Stimulated activated CD4-positive, alpha-beta T cell treated with anti-CD3 and anti-CD28 coated beads, Interleukin-15, amount 100 ng/mL, for 48 hours (primary cell): Measurements from ENCODE around the gene UBASH3B.
"Not testable (repeated sequence)": the region's sequence is repeated elsewhere in the genome, so short reads cannot be mapped to it uniquely, and the experiment has no call there.

Experiments used
- DNase-seq, 2 donors: peaks; one replicate each; pipeline ENCODE4 v3.0.0-alpha.2; 2020; ENCODE audit warnings: low read depth in 2 of 2

The UBASH3B gene

GRCh38 chr11:122655527-122656072 lies at the start of gene UBASH3B:
Gene UBASH3B, plus strand, starts transcription at chr11:122655722. Its CDS starts 328 bp downstream, at chr11:122656050.
- peak; percentile 43 to 54 for DNase-seq

- DNase-seq: not testable (repeated sequence)
Measured at GRCh38 chr11:122607162-122607561, 48.4 kb upstream of the UBASH3B start.

- no peak for DNase-seq
Measured at GRCh38 chr11:122612123-122612824, 43.2 kb upstream of the UBASH3B start.

- DNase-seq: no peak
Measured at GRCh38 chr11:122616718-122617117, 38.8 kb upstream of the UBASH3B start.

- no peak for DNase-seq
Measured at GRCh38 chr11:122617297-122617696, 38.2 kb upstream of the UBASH3B start.

GRCh38 chr11:122617926-122618325 lies 37.6 kb upstream of the UBASH3B start:
- no peak for DNase-seq

- no peak for DNase-seq
Measured at GRCh38 chr11:122618927-122619326, 36.6 kb upstream of the UBASH3B start.

- DNase-seq: no peak
Measured at GRCh38 chr11:122619757-122620156, 35.8 kb upstream of the UBASH3B start.

GRCh38 chr11:122625501-122625900 lies 30.0 kb upstream of the UBASH3B start:
- DNase-seq: not testable (repeated sequence)

GRCh38 chr11:122625976-122626665 lies 29.4 kb upstream of the UBASH3B start:
- DNase-seq: no peak

GRCh38 chr11:122627745-122628144 lies 27.8 kb upstream of the UBASH3B start:
- no peak for DNase-seq

- DNase-seq: peak; percentile 34 to 68
Measured at GRCh38 chr11:122628810-122629555, 26.5 kb upstream of the UBASH3B start.

- DNase-seq: no peak
Measured at GRCh38 chr11:122632181-122632824, 23.2 kb upstream of the UBASH3B start.

GRCh38 chr11:122633219-122633829 lies 22.2 kb upstream of the UBASH3B start:
- DNase-seq: no peak

- DNase-seq: no peak
Measured at GRCh38 chr11:122634501-122634900, 21.0 kb upstream of the UBASH3B start.

- no peak for DNase-seq
Measured at GRCh38 chr11:122637541-122637940, 18.0 kb upstream of the UBASH3B start.

- DNase-seq: no peak
Measured at GRCh38 chr11:122642472-122642922, 13.0 kb upstream of the UBASH3B start.

GRCh38 chr11:122642971-122643370 lies 12.6 kb upstream of the UBASH3B start:
- DNase-seq: no peak

- no peak for DNase-seq
Measured at GRCh38 chr11:122645847-122646246, 9.7 kb upstream of the UBASH3B start.

GRCh38 chr11:122646549-122647340 lies 8.8 kb upstream of the UBASH3B start:
- no peak for DNase-seq
